ENCODE results near the gene TP73. TPM values are rescaled to one million over a fixed set of nuclear protein-coding genes. Genes with fewer than 3 reads are reported as not detected.

Gene TP73
- total RNA-seq, 1 experiment from 2014 or later = 19.2 TPM

- Histone ChIP-seq H3K27ac (ENCODE audit: low read depth, low read length) (no peak overlapping the region), H3K9me3 (ENCODE audit: control insufficient read depth in 1 of 2, insufficient read depth in 1 of 2, low read depth in 1 of 2, low read length in 2 of 2) (no peaks in the 10 kb centered on the region), H4K20me1 (ENCODE audit: insufficient read depth) (no peaks in the 10 kb centered on the region), H2AFZ (ENCODE audit: low read depth, low read length, poor library complexity, severe bottlenecking) (no peak overlapping the region), H3K9ac (ENCODE audit: low read length) (no peak overlapping the region), H3K4me1 (ENCODE audit: control insufficient read depth in 1 of 2, insufficient read depth in 2 of 2, low read length in 2 of 2) (peaks cover 13 to 37% of the 10 kb centered on the region in 2 experiments), H3K4me3 (replicated peaks in 1 of 2; ENCODE audit: low read depth in 1 of 2, low read length in 2 of 2) (no peak overlapping the region), H3K4me2 (ENCODE audit: low read length) (no peak overlapping the region), H3K27me3 (ENCODE audit: insufficient read depth, low read length) (no peaks in the 10 kb centered on the region), H3K9me2 (ENCODE audit: insufficient read depth) (no peaks in the 10 kb centered on the region), H3K79me2 (ENCODE audit: insufficient read depth, low read length) (no peaks in the 10 kb centered on the region), H3K36me3 (ENCODE audit: control insufficient read depth in 1 of 2, insufficient read depth in 2 of 2, low read length in 2 of 2) (no peaks in the 10 kb centered on the region)
- intact Hi-C loops (cut with micrococcal nuclease) = loop anchor here (10.0 kb wide), 1 partner anchor 1023 kb away; the partner anchor contains the start of gene PRXL2B
- TF ChIP-seq SIN3A (IDR thresholded peaks at IDR 0.05; ENCODE audit: low read depth) (no peak), ZNF274 (IDR thresholded peaks at IDR 0.05; ENCODE audit: low read depth, low read length) (no peak), ELF1 (IDR thresholded peaks at IDR 0.05; ENCODE audit: borderline replicate concordance, low read depth) (no peak), POLR2AphosphoS5 (IDR thresholded peaks at IDR 0.05; ENCODE audit: low read depth, low read length) (no peak), EZH2 (IDR thresholded peaks at IDR 0.05) (no peak), EGR1 (IDR thresholded peaks at IDR 0.05; ENCODE audit: low read depth) (no peak), CEBPB (IDR thresholded peaks at IDR 0.05; ENCODE audit: low read depth) (no peak), MAX (IDR thresholded peaks at IDR 0.05) (no peak), ZBTB33 (IDR thresholded peaks at IDR 0.05; ENCODE audit: extremely low read depth, insufficient replicate concordance, low read length) (no peak), POLR2A (IDR thresholded peaks at IDR 0.05; ENCODE audit: borderline replicate concordance, extremely low read depth, insufficient read depth, insufficient read length) (no peak), REST (IDR thresholded peaks at IDR 0.05; ENCODE audit: low read depth) (no peak), SRF (IDR thresholded peaks at IDR 0.05; ENCODE audit: low read depth) (no peak), ATF3 (IDR thresholded peaks at IDR 0.05) (no peak), SP1 (IDR thresholded peaks at IDR 0.05; ENCODE audit: low read depth) (no peak), FOSL1 (IDR thresholded peaks at IDR 0.05; ENCODE audit: low read depth) (no peak), CBX3 (IDR thresholded peaks at IDR 0.05; ENCODE audit: low read depth) (no peak), TCF7L2 (IDR thresholded peaks at IDR 0.05; ENCODE audit: borderline replicate concordance, extremely low read depth, insufficient read depth, insufficient read length) (no peak), EZH2phosphoT487 (IDR thresholded peaks at IDR 0.05; ENCODE audit: borderline replicate concordance) (no peak)
- ChIA-PET RAD21 (ENCODE audit: low non-redundant PET in 1 of 2, low total read pairs in 2 of 2, uncharacterized antibody in 2 of 2, unreplicated experiment in 2 of 2) (no interaction called here), POLR2A (no interaction called here), CTCF (interaction anchor here (1.3 kb wide), 2 partner anchors 11 to 155 kb away, joined by 5 to 6 read pairs; no protein-coding TSS in a partner anchor)
- no TSS peak for BruUV-seq (replicated peaks)
- DNase-seq (ENCODE audit: low read depth, low spot score) (no peak), ATAC-seq (no peak)
Measured at GRCh38 chr1:3607703-3608065, 44.6 kb upstream of the TP73 start.
